Right forelimb (tissue), 1 donor: ENCODE data around the gene HBEGF.

ENCODE experiments used
- DNase-seq: peaks from one replicate; pipeline ENCODE4 v3.0.0-alpha.2; 2018

The HBEGF gene

DNA sequence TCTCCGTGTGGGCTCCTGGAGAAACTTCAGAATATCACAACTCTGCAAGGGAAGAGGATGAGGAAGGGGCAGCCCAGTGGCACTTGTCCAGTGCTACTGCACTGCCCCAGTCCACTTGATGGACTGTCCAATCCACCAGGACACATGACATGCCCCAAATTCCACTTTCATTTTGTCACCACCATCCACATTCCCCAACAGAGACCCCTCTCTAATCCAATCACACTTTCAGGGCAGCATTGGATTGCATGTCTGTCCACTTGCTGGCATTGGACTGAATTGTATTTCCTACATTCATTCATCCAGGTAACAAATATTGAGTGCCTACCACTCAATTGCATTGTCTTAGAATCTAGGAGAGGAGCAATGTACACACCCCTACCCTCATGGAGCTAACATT, 14.8 kb downstream of the HBEGF start:
- DNase-seq: no peak

DNA sequence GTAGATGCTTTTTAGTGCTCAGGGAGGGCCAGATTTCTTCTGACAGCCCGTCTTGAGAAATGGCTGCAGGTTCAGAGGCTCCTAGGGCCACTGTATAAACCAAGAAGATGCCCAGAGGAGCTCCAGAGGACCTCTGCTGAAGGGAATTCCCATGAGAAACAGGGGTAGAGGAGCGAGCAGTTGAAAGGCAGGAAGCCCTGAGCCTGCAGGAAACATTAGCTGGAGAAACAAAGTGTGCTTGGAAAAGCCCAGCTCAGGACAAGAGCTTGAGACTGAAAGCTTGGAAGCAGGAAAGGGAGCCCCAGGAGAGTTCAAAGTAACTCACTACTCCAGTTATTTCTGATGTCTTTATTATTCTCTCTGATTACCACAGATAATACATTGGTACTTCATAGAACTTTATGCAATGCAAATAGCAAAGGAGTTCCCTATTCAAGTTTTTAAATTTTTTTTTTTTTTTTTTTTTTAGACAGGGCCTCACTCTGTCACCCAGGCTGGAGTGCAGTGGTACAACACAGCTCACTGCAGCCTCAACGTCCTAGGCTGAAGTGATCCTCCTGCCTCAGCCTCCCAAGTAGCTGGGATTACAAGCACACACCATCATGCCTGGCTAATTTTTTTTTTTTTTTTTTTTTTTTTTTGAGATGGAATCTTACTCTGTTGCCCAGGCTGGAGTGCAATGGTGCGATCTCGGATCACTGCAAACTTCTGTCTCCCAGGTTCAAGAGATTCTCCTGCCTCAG, 16.5 kb downstream of the HBEGF start:
- no peak for DNase-seq

DNA sequence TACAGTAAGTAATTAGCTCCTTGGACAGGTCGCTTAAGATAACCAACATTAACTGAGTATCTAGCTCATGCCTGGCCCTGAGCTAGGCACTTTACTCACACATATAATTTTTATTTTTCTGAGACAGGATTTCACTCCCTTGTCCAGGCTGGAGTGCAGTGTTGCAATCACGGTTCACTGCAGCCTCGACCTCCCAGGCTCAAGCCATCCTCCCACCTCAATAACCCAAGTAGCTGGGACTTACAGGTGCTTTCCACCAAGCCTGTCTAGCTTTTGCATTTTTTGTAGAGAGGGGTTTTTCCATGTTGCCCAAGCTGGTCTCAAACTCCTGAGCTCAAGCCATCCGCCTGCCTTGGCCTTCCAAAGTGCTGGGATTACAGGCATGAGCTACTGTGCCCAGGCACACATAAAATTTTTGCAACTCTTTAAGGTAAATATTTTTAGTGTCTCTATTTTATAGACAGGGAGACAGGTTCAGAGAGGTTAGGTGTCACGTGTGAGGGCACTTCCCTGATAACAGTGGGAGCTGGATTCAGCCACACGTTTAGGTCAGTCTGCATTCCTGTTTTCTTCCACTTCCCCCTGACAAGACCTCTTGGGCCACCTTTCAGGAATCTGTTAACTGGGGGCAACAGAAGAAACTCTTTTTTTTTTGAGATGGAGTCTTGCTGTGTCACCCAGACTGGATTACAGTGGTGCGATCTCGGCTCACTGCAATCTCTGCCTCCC, 18.2 kb downstream of the HBEGF start:
- DNase-seq: no peak

DNA sequence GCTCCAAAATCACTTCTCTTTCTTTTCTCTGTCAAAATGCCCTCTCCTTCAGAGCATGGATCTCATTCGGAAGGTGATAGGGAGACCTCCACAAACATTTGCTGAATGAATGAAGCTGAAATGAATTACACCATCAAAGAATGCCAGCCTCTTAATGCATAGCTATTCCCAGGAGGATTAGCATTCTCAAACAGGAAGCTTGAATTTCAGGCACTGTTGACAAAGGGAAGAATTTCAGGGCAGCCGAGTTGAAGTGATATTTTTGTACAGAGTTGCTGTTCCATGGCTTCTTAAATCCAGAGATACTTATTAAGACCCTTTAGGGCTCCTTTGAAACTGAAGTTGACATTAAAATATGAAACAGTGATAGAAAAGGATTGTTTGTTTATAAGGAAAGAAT, 18.8 kb downstream of the HBEGF start:
- DNase-seq: no peak

DNA sequence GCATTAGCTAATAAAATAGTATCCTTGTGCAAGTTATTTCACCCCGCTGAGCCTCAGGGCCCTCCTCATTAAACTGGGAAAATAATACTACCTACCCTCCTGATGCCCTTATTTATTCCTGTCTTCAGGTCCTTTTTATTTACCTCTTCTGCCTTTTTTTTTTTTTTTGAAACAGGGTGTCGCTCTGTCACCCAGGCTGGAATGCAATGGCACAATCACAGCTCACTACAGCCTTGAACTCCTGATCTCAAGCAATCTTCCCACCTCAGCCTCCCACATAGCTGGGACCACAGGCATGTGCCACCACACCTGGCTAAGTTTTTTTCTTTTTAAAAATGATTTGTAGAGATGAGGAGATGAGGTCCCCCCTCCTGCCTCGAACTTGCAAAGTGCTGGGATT, 20.9 kb downstream of the HBEGF start:
- no peak for DNase-seq

DNA sequence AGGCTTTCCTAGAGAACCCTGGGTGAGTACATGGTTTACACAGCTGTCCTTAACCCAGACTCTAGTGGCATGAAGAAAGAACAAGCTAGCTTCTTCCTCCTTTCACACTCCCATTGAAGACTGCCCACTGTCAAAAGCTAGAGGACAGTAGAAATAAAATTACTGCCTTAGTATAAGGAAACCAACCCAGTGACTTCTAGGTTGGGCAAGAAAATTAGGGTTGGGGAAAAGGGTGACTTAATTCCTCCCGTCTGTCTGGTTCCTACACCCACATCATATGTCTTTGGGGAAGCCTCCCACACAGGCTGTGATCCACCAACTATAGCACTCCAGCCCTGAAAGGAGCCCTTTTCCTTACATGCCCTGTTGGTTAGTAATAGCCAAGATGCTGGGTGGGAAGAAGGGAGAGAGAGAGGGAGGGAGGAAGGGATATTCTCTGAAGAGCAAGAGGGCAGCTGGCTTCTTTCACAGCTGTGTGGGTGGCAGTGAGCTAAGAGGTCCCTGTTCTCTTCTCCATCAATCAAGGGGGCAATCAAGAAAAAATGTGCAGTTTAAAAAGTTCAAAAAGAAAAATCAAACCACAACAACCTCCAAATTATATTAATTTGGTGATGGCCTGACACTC, 21.7 kb downstream of the HBEGF start:
- DNase-seq: no peak

DNA sequence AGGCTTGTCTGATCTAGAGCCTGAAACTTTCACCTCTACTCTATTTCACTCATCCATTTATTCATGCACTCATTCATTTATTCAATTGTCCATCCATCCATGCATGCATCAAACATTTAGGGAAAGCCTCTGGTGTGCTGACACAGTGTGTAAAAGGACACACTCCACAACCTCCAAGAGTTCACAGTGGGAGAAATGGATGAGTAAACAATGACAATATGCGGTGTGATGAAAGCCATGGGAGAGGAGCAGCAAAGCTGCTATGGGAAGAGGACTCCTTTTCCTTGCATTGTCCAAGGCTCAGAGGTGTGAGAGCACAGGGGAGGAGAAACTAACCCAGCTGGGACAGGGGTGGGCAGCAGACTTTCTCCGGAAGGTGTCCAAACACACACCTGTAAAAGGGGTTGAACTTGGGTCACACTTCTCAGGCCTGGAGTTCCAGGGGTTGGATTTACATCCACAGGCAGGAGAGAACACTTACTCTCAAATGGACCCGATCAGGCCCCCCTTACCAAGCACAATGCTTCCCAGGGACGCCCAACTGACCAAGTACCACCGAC, 22.3 kb downstream of the HBEGF start:
- no peak for DNase-seq

DNA sequence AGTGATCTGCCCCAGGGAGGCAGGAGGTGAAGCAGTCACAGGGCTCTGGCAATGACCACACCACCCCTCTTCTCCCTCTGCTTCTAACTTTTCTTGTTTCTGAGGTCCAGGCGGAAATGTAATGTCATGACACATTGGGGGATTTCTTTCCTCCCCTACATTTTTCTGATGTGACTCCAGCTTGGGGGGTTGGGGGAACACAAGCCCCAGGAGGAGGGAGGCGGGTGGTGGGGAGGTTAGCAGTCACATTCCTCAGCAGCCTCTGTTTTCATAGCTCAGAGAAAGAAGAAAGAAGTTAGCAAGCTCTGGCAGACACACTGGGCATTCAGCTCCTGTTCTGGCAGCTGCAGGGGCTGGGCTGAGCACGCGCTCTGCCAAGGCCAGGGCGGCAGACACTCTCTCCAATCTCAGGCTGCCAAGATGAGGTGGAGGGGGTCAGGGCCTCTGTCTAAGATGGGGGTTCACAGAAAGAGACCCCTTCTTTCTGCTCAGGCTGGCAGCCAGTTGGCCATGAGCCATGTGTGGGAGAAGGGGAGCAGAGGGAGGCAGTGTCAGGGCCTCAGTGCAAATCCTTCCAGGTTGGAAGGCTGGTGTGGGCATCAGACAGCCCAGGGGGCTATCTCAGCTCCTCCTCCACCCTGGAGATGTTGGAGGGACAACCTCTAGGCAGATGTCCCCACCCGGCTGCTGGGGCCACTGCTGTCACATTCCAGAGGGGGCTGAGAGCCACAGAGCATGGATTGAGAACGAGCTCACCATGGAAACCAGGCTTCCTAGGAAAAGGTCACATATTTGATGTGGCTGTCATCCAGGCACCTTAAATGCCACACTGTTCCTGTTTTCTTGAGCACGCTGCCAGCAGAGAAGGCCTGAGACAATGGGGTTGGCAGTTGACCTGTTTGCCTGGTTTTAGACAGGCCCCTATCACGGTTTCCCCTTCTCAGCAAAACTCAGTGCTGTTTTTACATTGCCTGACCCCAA, 23.4 kb downstream of the HBEGF start:
- DNase-seq: peak; percentile 66

DNA sequence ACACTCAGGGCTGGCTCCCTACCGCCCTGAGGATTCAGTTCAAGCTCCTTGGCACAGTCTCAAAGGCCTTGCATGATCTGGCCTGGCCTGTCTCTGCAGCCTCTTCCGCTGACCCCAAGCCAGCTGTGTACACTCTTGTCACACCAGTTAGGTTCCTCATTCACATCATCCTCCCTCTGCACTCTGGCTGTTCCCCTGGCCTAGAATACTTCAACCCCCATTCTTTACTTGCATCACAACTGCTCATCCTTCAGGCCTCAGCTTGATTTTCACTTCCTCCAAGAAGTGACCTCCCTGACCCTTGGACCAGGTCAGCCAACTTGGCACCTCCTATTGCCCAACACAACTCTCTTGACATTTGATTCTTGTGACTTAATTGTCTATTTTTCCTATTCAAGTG, 24.6 kb downstream of the HBEGF start:
- no peak for DNase-seq

DNA sequence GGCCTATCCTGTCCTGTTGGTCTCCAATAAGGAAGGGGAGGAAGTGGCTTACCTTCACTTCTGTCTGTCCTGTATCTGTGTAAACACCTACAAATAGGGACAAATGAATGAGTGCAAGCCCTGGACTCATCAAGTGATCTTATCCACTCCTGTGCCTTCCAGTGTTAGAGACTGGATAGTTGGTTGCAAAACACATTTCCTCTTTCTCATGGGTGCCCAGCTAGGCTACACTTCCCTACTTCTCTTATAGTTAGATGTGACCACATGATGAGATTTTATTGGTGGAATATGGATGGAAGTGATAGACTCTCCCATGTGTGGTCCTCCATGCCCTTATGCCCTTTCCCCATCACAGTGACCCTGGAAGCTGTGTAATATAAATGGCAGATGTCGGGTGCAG, 26.6 kb downstream of the HBEGF start:
- no peak for DNase-seq

DNA sequence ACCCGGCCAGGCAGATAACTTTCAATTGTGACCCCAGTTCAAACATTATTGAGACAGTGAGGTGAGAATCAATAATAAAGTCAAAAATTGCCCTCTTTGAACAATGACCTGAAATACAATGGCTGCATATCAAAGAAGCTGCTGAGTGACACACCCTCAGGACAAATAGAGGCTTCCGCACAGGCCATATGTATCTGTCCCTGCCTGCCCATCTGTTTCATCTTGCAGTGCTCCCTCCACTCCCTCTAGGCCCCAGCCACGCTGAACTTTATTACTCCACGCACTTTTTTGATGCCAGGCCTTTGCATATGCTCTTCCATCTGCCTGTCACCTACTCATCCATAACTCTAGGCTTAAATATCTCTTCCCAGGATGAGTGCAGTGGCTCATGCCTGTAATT, 27.6 kb downstream of the HBEGF start:
- no peak for DNase-seq

DNA sequence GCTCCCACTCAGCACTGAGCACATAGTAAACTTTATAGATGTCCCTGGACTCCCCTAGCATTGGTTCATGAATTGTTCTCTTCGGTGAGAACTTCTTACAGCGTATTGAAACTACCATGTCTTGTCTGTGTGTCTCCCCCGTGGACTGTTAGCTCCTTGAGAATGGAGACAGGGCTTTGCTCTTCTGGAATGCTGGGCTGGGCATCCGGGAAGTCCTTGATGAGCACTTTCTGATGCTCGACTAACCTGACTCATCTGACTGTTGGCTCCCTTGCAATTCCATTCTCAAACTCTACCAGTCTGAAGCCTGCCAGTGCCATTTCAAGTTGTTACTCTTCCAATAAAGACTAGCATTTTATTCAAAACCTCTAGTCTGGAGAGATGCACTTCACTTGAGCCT, 28.5 kb downstream of the HBEGF start:
- DNase-seq: no peak

DNA sequence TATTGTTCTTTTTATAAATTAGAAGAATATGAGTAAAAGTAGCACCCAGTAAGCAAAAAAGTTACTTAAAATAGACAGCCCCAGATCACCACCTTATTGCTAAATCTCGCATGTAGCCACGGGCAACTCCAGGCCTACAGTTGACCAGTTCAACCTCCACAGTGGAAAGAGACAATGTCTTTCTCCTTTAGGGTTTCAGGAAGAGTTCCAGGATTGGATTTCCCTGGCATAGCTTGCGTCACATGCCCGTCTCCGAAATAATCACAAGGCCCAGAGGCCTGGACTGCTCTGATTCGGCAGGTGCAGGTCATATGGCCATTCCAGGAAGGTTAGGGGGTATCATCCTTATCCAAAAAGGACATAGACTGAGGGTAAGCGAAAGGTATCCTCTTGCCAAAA, 33.6 kb downstream of the HBEGF start:
- DNase-seq: no peak

DNA sequence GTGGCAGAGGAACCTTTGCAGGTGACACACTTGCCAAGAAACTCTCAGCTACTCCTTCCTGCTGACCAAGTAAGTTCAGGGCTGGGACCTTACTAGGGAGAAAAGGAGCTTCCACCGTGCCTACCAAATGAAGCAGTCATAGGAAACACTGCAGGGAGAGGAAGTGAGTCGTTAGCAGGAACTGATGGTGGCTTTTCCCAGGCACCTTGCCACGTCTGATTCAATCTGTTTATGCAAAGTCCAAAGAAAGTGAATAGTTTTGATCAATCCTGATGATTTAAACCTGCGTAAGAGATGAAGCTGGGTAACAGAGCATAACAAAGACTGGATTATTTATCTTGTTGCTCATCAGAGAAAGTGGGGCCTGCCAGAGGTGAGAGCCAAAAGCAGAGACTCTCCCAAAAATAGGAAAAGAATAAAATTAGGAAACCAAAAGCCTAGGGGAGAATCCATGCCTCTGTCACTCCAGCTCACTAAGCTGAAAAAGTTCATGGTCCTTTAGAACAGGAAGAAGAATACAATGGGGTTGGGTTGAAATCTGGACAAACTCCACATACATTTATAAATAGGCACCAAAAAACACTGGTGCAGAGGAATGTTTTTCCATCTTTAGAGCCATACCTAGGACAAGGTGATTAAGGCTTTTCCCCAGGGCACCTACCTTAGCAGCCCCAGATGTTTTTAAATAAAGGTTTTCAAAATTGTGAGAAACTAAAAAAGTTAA, 34.2 kb downstream of the HBEGF start:
- no peak for DNase-seq

DNA sequence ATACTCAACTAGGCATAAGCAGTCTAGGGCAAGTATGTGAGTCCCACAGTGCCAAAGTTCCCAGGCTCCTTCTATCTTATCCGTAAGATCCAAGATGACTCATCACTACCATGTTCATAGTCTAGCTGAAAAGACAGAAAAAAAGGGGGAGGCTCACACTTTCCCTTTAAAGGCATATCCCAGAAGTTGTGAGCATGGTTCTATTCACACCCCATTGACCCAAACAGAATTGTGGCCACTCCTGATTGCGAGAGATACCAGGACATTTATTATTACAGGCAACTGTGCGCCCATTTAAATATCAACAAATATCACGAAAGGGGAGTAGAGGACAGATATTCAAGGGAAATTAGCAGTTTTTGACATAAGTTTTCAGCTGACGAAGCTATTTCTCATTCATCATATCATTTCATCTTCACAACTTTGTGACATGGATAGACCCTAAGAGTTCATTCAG, 35.4 kb downstream of the HBEGF start:
- no peak for DNase-seq

DNA sequence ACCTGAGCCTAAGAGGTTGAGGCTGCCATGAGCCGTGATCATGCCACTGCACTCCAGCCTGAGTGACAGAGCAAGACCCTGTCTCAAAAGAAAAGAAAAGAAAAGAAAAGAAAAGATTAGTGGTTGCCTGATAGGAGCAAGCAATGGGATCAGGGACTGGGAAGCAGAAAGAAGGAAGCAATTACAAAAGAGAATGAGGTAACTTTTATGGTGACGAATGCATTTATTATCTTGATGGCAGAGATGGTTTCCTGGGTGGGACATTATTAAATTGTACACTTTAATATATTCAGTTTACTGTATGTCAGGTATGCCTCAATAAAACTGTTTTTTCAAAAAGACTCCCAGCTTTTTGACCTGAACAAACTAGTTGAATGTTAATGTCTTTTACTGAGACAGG, 36.0 kb downstream of the HBEGF start:
- no peak for DNase-seq

DNA sequence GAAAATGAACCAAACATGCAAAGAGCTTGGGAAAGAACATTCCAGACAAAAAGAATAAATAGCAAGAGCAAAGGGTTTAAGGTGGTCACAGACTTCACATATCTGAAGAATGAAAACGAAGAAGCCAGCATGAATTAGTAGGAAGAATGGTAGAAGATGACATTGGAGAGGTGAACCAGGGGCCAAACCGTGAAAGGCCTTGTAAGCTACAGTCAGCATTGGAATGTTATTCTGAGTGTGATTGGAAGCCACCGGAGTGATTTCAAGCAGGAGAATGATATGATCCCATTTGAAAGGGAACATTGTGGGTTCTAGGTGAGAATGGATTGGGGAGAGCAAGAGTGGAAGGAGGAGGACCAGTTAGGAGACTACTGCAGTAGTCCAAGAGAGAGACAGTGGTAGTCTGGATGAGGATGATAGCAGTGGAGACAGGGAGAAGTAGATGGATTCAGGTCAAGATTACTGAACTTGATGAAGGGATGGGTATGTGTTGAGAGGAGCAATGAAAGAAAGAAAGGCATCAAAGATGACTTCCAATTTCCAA, 36.6 kb downstream of the HBEGF start:
- no peak for DNase-seq

DNA sequence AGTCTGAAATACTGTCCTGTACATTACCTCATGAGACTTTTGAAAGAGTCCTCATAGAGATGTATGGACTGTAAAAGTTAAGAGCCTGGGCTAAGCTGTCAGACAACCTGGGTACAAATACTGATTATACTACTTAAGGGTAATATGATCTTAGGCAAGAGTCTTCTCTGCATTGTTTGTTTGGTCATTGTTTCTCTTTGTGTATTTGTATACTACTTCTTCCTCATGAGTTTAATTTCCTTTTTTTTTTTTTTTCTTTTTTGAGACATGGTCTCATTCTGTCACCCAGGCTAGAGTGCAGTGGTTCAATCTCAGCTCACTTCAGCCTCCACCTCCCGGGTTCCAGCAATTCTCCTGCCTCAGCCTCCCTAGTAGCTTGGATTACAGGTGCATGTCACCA, 40.9 kb downstream of the HBEGF start:
- DNase-seq: no peak

DNA sequence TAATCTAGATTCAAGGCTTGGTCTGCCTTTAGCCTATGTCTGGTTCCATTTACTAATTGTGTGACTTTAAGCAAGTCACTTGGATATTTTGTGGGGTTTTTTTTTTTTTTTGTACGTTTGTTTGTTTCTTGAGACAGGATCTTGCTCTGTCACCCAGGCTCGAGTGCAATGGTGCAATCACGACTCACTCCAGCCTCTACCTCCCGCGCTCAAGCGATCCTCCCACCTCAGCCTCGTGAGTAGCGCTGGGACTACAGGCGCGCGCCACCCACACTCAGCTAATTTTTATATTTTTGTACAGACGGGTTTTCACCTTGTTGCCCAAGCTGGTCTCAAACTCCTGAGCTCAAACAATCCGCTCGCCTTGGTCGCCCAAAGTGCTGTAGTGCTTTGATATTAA, 42.4 kb downstream of the HBEGF start:
- DNase-seq: no peak

DNA sequence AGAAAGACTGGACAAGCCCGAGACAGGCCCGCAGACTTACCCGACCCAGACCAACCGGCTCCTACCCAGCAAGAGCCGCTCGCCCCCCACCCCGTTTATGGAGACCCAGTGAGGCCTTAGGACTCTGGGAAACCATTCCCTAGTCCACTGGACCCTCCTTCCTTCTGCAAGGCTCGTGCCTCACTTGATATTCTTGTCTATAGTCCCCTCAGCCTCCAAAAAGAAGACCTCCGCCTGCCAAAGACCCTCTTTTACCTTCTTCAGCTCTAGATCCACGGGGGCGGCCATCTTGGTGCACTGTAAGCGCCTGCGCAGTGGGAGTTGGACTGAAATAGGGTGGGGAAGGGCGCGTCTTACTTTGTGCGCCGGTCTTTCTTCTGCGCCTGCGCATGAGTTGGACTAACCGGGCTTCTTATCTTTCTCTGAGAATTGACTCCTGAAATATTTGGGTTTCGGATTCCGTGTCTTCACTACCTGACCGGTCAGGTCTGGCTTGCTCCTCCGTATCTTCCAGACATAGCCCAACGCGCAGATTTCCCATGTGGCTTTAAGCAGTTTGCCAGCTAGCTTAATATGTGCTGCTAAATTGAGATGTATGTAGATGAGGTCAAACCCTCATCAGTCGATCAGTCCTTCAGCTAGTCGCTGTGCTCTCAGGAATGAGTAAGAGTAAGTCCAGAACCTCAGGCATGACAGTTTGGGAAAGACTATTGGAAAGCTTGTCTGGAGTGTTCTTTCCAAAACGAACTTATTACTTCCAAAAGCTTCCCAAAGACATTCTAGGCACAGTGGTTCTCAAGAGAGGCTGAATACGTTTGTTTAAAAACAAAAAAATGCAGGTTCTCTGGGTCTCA, 43.4 kb downstream of the HBEGF start, which contains the start of gene PFDN1:
Gene PFDN1 (minus strand): TSS at position 316 of the 854 bp plus-strand sequence. CDS start 28 bp downstream, at position 288.
- peak; percentile 90 for DNase-seq
